HG03432 (cell line): Measurements from ENCODE around the gene PDXK.

Experiments used
- ATAC-seq: cut with Tn5 transposase; IDR thresholded peaks from one replicate; pipeline ENCODE4 v1.9.1; 2021; ENCODE audit warnings: mild to moderate bottlenecking, moderate library complexity; ENCODE audit not compliant: unreplicated experiment

The PDXK gene

GRCh38 chr21:43778469-43779335, 59.8 kb downstream of the PDXK start:
- ATAC-seq: no peak

DNA sequence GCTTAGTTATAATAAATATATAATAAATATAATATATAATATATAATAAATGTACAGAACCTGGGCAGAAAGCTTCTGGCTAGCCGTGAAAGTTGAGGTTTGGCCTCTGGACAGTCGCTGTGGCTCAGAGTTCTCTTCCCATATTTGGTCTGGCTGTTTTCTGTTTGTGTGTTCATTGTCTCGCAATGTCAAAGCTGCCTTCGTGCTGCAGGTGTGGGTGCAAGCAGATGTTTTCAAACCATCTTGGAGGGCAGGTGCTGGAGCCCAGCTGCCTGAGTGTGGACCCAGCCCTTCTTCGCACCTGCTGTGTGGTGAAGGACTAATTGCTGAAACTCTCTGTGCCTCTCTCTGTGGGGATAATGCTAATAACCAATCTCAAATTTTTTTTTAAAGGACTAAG, 60.7 kb downstream of the PDXK start:
- ATAC-seq: no peak

GRCh38 chr21:43781846-43782245, 62.9 kb downstream of the PDXK start:
- no peak for ATAC-seq

DNA sequence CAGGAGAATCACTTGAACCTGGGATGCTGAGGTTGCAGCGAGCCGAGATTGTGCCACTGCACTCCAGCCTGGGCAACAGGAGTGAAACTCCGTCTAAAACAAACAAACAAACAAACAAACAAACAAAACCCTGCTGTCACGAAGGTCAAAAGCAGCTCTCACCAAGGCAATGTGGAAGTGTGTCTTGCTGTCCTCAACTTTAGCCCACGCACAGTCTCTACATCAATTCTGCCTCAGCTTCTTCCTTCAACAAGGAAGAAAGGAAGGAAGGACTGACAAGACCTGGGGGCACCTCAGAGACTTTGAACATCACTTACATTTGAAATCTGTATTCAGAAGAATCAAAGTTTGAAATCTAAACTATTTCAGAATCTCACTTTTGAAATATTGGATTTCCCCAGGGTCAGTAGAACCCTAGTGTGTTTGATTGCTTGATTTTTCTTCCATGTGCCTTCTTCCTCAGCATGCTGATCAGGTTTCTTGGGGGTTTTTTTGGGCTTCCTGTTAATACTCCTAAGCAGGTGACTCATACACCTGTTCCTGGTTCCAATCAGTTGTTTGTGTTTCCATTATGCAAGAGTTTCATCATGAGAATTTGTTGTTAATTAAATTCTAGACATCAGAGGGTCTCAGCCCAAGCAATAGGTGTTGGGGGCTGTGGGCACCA, 63.6 kb downstream of the PDXK start:
- ATAC-seq: no peak

GRCh38 chr21:43783098-43783700, 64.3 kb downstream of the PDXK start:
- no peak for ATAC-seq

DNA sequence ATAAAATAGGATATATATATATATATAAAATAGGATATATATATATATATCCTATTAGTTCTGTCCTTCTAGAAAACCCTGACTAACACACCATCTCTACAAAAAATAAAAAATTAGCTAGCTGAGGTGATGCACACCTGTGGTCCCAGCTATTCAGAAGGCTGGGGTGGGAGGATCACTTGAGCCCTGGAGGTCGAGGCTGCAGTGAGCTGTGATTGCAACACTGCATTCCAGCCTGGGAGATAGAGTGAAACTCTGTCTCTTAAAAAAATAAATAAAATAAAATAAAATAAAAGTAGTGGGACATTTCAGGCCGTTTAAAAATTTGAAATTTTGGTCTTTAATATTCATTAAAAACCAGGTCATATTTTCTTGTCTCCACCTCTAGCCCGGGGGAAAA, 66.2 kb downstream of the PDXK start:
- ATAC-seq: no peak

GRCh38 chr21:43786300-43786806, 67.4 kb downstream of the PDXK start:
- ATAC-seq: no peak

GRCh38 chr21:43786807-43787440, 68.0 kb downstream of the PDXK start:
- ATAC-seq: no peak

DNA sequence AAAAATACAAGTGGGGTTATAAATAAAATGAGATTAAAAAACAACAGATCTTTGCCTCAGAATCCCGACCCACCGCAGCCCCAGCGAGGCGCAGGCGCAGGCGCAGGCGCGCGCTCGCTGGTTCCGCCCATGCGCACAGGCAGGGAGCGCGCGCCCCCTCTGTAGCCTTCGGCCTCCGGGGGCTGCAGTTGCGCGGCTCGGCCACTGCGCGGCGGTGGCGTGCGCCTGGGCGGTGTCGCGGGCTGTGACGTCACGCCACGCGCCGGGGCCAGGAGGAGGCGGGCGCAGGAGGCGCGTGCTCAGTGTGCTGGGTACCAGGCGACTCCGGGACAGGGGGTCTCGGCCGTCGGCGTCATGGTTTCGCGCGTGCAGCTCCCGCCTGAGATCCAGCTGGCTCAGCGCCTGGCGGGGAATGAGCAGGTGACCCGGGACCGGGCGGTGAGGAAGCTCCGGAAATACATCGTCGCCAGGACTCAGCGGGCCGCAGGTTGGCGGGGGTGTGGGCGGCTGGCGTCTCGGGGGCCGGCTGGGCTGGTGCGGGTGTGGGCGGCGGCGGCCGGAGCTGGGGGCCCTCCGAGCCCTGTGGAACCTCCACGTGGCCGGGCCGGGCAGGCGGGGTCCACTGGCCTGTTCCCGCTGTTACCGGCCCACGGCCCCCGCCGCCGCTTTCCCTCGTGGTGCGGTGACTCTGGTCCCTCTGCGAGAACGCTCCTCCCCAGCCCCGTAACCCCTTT, 70.5 kb downstream of the PDXK start, which contains the start of gene RRP1:
TSS of gene RRP1 (plus strand) at position 302 of the 734 bp plus-strand sequence. CDS start at position 355, 53 bp downstream.
- ATAC-seq: peak; percentile 82

GRCh38 chr21:43790010-43790524, 71.1 kb downstream of the PDXK start:
- no peak for ATAC-seq

DNA sequence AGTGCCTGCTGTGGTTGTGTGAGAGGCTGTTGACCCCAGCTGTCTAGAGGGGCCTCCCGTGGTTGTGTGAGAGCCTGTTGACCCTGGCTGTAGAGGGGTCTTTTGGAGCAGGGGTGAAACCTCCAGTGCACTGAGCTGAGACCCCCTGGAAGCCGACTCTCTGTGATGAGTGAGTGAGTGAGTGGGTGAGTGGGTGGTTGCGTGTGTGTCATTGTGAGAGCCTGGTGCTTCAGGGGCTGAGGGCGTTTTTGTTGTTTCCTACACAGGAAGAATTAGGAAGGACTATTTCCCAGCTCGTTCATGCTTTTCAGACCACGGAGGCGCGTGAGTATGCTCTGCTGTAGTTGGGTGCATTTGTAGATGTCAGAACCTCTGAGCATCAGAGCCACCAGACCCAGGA, 73.5 kb downstream of the PDXK start:
- ATAC-seq: no peak

GRCh38 chr21:43793243-43793642, 74.3 kb downstream of the PDXK start:
- no peak for ATAC-seq

DNA sequence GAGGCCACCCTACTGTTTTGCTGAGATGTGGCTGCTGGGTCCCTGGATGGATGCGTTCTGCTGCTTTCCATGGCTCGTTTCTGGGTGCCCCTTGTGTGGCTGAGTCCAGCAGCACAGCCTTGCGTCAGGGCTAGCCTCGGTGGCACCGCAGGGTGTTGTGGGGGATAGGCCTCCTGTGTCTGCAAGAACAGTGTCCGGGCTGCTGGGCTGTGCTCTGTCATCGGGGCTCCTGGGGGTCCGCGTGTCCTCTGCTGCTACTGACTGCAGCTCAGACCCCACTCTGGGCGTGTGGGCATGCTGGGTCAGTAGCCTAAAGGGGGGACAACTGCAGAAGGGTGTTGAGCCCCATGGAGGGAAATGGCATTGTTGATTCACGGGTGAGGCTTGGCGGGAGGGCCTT, 75.4 kb downstream of the PDXK start:
- no peak for ATAC-seq

- no peak for ATAC-seq
Observed at GRCh38 chr21:43794857-43795256, 75.9 kb downstream of the PDXK start.

- no peak for ATAC-seq
Observed at GRCh38 chr21:43797415-43797814, 78.5 kb downstream of the PDXK start.

GRCh38 chr21:43797925-43798715, 79.2 kb downstream of the PDXK start:
- ATAC-seq: no peak

DNA sequence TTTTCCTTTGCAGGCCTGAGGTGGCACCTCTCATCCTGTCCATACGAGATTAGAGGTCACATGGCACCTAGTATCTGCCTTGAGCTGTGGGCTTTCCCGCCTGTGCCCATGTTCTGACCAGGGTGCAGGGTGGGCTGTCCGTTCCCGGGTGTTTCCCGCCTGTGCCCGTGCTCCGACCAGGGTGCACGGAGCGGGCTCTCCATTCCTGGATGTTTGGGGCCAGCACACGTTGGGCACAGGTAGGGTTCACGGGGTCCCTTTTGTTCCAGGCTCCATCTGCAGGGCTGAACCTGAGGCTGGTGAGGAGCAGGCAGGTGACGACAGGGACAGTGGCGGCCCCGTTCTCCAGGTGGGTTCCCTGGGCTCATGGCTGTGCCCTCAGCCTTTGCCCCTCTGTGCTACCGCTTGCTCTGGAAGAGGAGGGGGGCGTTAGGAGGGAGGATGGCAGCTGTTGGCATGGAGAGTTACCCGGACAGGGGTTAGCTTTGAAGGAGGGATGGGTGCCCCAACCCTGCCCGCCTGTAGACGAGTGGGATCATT, 80.4 kb downstream of the PDXK start:
- no peak for ATAC-seq

- ATAC-seq: no peak
Observed at GRCh38 chr21:43800124-43800523, 81.2 kb downstream of the PDXK start.

GRCh38 chr21:43800566-43800965, 81.6 kb downstream of the PDXK start:
- no peak for ATAC-seq
